ENCODE measurements around the gene STXBP6.

Gene STXBP6

GRCh38 chr14:24849471-24849870 lies 200.5 kb downstream of the STXBP6 start:
- TF ChIP-seq EP300 (IDR thresholded peaks at IDR 0.05; ENCODE audit: borderline replicate concordance) = no peak
- no peak for TF ChIP-seq RAD21 (IDR thresholded peaks at IDR 0.05; ENCODE audit: low read depth)
- no peak for TF ChIP-seq NFIC (IDR thresholded peaks at IDR 0.05)
- TF ChIP-seq MAX (IDR thresholded peaks at IDR 0.05) = no peak
- no peak for TF ChIP-seq CREB1 (IDR thresholded peaks at IDR 0.05; ENCODE audit: low read depth)
- no peak for TF ChIP-seq USF1 (IDR thresholded peaks at IDR 0.05)
- no peak for TF ChIP-seq TAF1 (IDR thresholded peaks at IDR 0.05; ENCODE audit: low read depth)
- no peak for TF ChIP-seq TCF12 (IDR thresholded peaks at IDR 0.05; ENCODE audit: low read depth)
- no peak for TF ChIP-seq TEAD4 (IDR thresholded peaks at IDR 0.05)
- TF ChIP-seq, protein P1, sequence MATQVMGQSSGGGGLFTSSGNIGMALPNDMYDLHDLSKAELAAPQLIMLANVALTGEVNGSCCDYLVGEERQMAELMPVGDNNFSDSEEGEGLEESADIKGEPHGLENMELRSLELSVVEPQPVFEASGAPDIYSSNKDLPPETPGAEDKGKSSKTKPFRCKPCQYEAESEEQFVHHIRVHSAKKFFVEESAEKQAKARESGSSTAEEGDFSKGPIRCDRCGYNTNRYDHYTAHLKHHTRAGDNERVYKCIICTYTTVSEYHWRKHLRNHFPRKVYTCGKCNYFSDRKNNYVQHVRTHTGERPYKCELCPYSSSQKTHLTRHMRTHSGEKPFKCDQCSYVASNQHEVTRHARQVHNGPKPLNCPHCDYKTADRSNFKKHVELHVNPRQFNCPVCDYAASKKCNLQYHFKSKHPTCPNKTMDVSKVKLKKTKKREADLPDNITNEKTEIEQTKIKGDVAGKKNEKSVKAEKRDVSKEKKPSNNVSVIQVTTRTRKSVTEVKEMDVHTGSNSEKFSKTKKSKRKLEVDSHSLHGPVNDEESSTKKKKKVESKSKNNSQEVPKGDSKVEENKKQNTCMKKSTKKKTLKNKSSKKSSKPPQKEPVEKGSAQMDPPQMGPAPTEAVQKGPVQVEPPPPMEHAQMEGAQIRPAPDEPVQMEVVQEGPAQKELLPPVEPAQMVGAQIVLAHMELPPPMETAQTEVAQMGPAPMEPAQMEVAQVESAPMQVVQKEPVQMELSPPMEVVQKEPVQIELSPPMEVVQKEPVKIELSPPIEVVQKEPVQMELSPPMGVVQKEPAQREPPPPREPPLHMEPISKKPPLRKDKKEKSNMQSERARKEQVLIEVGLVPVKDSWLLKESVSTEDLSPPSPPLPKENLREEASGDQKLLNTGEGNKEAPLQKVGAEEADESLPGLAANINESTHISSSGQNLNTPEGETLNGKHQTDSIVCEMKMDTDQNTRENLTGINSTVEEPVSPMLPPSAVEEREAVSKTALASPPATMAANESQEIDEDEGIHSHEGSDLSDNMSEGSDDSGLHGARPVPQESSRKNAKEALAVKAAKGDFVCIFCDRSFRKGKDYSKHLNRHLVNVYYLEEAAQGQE (IDR thresholded peaks at IDR 0.05; ENCODE audit: low read depth) = no peak
- TF ChIP-seq ZBTB7A (IDR thresholded peaks at IDR 0.05; ENCODE audit: low read depth) = no peak

GRCh38 chr14:24848102-24848790 lies 201.7 kb downstream of the STXBP6 start:
- TF ChIP-seq RAD21 (IDR thresholded peaks at IDR 0.05; ENCODE audit: low read depth) = no peak
- no peak for TF ChIP-seq TEAD4 (IDR thresholded peaks at IDR 0.05)
- TF ChIP-seq NFIC (IDR thresholded peaks at IDR 0.05) = no peak
- no peak for TF ChIP-seq TAF1 (IDR thresholded peaks at IDR 0.05; ENCODE audit: low read depth)
- TF ChIP-seq FOXM1 (IDR thresholded peaks at IDR 0.05; ENCODE audit: borderline replicate concordance, low read depth) = no peak
- no peak for TF ChIP-seq EP300 (IDR thresholded peaks at IDR 0.05; ENCODE audit: borderline replicate concordance)
- TF ChIP-seq MAX (IDR thresholded peaks at IDR 0.05) = no peak
- no peak for TF ChIP-seq ZBTB7A (IDR thresholded peaks at IDR 0.05; ENCODE audit: low read depth)
- no peak for TF ChIP-seq TCF12 (IDR thresholded peaks at IDR 0.05; ENCODE audit: low read depth)
- TF ChIP-seq YY1 (IDR thresholded peaks at IDR 0.05; ENCODE audit: low read depth) = no peak
- TF ChIP-seq CEBPB (IDR thresholded peaks at IDR 0.05) = no peak
- no peak for TF ChIP-seq EGR1 (IDR thresholded peaks at IDR 0.05)
- TF ChIP-seq CREB1 (IDR thresholded peaks at IDR 0.05; ENCODE audit: low read depth) = no peak
- TF ChIP-seq USF1 (IDR thresholded peaks at IDR 0.05) = no peak
- TF ChIP-seq, protein P1 (IDR thresholded peaks at IDR 0.05; ENCODE audit: low read depth) = no peak

DNA sequence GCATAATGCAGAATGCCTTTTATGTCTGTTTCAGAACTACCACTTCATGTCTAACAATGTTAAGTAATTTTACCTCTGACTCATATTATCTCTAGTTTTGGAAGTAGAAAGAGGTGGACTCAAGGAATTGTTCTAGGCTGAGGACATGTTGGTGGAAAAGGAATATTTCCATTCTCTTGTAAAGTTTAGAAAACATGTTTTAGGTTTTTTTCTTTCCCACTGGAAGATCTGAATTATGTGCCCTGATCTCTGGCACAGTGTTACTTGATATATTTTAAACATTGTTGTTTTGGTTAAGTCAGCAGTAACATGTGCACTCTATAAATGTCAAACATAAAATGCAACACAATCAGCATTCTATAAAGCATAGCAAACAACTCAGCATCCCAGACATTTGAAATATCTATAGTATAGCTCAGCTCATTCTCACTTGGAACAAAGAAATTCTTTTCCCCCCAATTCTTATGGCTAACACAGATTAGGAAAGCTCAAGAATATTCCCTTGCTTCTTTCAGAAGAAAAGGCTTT lies 202.3 kb downstream of the STXBP6 start:
- no peak for TF ChIP-seq TCF12 (IDR thresholded peaks at IDR 0.05; ENCODE audit: low read depth)
- TF ChIP-seq EP300 (IDR thresholded peaks at IDR 0.05; ENCODE audit: borderline replicate concordance) = no peak
- no peak for TF ChIP-seq NFIC (IDR thresholded peaks at IDR 0.05)
- no peak for TF ChIP-seq EGR1 (IDR thresholded peaks at IDR 0.05)

GRCh38 chr14:24846261-24846660 lies 203.7 kb downstream of the STXBP6 start:
- TF ChIP-seq TAF1 (IDR thresholded peaks at IDR 0.05; ENCODE audit: low read depth) (no peak), MAX (IDR thresholded peaks at IDR 0.05) (no peak), FOXM1 (IDR thresholded peaks at IDR 0.05; ENCODE audit: borderline replicate concordance, low read depth) (no peak), USF1 (IDR thresholded peaks at IDR 0.05) (no peak), EGR1 (IDR thresholded peaks at IDR 0.05) (no peak), YY1 (IDR thresholded peaks at IDR 0.05; ENCODE audit: low read depth) (no peak), NFIC (IDR thresholded peaks at IDR 0.05) (no peak), RAD21 (IDR thresholded peaks at IDR 0.05; ENCODE audit: low read depth) (no peak), CEBPB (IDR thresholded peaks at IDR 0.05) (no peak), CREB1 (IDR thresholded peaks at IDR 0.05; ENCODE audit: low read depth) (no peak), ZBTB7A (IDR thresholded peaks at IDR 0.05; ENCODE audit: low read depth) (no peak), EP300 (IDR thresholded peaks at IDR 0.05; ENCODE audit: borderline replicate concordance) (no peak), TCF12 (IDR thresholded peaks at IDR 0.05; ENCODE audit: low read depth) (no peak)
- TF ChIP-seq, protein P1 (IDR thresholded peaks at IDR 0.05; ENCODE audit: low read depth) = no peak

All from Ishikawa (cell line).